ENCODE data around the gene FZR1. TPM values are rescaled to one million over a fixed set of nuclear protein-coding genes. Genes with fewer than 3 reads are reported as not detected.

FZR1 gene
- total RNA-seq, 1 donor from 2014 or later: 54.9 TPM

DNA sequence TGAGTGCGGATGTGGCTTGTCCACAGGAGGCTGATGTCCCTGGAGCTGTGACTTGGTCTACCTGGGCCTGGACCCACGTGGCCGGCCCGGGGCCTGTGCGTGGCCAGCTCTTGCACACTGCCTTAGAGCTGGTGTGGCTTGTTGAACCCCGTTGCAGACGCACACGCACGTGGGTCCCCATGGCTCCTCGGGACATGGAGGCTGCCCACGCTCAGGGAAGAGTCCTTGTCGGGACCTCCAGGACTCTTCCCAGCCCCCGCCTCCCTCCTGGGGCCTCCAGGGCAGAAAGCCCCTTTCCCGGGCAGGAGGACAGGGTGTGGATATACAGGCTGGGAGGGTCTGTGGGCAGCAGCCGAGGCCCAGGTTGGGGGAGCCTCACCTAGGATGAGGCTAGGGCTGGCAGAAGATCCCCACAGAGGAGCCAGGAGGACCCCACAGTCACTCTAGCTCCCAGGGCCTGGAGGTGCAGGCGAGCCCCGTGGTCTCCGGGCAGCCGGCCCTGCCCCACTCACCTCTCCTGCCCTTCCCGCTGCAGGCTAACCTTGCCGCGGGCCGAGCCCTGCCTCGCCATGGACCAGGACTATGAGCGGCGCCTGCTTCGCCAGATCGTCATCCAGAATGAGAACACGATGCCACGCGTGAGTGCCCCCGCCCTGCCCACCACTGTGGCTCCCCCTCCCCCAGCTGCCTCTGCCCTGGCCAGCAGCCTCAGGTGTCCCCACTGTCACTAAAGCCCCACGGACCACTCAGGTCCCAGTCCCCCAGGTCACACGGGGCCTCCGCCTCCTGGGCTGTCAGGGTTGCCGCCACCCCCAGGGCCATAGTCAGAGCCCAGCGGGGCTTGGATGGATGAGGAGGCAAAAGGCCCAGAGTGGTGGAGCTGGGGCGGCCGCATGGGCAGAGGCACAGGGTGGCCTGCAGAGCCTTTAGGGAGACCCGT, 16.6 kb downstream of the FZR1 start:
- peak overlapping the region; percentile 4 for H3K27ac Mint-ChIP-seq
- H3K36me3 Mint-ChIP-seq: peaks cover 11% of the 10 kb centered on the region
- TF ChIP-seq, protein P1, sequence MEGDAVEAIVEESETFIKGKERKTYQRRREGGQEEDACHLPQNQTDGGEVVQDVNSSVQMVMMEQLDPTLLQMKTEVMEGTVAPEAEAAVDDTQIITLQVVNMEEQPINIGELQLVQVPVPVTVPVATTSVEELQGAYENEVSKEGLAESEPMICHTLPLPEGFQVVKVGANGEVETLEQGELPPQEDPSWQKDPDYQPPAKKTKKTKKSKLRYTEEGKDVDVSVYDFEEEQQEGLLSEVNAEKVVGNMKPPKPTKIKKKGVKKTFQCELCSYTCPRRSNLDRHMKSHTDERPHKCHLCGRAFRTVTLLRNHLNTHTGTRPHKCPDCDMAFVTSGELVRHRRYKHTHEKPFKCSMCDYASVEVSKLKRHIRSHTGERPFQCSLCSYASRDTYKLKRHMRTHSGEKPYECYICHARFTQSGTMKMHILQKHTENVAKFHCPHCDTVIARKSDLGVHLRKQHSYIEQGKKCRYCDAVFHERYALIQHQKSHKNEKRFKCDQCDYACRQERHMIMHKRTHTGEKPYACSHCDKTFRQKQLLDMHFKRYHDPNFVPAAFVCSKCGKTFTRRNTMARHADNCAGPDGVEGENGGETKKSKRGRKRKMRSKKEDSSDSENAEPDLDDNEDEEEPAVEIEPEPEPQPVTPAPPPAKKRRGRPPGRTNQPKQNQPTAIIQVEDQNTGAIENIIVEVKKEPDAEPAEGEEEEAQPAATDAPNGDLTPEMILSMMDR (IDR thresholded peaks at IDR 0.05; ENCODE audit: unreplicated experiment): no peak
- H3K4me3 Mint-ChIP-seq: no peak overlapping the region
- no peak for DNase-seq (ENCODE audit: low spot score in 2 of 2, unreplicated experiment in 2 of 2)
- no peaks in the 10 kb centered on the region for H3K9me3 Mint-ChIP-seq
- H3K4me1 Mint-ChIP-seq: peaks cover 5% of the 10 kb centered on the region
- H3K27me3 Mint-ChIP-seq (ENCODE audit: low read depth): no peaks in the 10 kb centered on the region

DNA sequence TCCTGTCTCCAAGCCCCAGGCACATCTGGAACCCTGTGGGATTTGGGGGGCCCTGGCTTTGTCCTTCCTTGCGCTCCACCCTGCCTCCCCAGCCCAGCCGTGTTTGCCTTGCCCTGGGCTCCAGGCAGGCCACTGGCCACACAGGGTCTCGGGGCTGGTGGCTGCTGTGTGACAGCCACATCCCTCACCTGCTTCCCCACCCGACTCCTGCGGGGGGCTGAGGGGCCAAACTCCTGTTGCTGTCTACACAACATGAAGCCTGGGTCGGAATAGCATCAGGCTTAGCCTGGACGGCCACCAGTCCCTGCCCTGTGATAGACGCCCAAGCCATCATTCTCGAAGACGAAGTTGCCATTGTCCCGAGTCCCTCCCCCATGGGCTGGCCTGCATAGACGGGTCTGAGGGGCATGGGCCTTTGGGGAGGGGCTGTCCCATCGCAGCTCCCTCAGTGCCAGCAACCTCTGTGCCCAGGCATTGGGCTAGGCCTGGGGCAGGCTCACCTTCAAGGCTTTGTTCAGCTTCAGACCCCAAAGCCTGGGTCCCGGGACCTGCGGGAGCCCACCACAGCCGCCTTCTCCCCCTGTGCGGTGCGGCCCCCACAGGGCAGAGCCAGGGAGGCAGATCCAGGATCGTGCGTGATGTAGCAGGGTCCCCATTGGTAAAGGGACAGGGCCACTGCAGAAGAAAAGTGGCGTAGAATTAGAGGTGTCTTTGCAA, 17.4 kb downstream of the FZR1 start:
- DNase-seq (ENCODE audit: low spot score in 2 of 2, unreplicated experiment in 2 of 2): no peak
- peaks cover 5% of the 10 kb centered on the region for H3K4me1 Mint-ChIP-seq
- TF ChIP-seq, protein P1 (IDR thresholded peaks at IDR 0.05; ENCODE audit: unreplicated experiment): no peak

DNA sequence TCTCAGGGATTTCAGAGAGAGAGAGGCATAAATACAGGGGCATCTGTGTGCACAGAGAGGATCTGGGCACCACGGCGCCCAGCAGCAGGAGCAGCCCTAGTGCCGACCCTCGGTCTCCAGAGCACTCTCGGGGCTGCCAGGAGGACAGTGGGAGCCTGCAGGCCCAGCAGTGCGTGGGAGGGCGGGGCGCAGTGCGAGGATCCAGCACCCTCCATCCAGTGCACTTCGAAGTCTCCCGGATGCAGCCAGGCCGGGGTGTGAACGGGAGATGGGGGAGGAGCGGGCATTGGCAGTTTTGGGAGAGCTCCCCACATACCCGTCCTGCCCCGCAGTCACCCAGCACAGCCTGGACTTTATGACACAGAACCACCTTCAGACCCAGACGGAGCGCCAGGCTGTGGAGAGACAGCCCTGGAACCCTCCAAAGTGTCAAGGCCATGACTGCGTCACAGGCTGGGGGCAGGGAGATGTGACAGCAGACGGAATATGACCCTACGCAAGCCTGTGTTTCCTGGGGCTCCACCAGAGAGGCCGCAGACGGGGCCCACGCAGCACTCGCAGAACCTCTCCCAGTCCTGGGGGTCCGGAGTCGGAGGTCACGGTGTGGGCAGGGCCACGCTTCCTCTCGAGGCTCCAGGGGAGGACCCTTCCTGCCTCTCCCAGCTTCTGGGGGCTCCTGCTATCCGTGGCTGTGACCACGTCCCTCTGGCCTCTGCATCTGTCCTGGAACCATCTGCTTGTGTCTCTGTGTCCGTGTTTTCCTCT, 18.1 kb downstream of the FZR1 start:
- peaks cover 5% of the 10 kb centered on the region for H3K4me1 Mint-ChIP-seq
- H3K4me3 Mint-ChIP-seq: no peak overlapping the region
- H3K27me3 Mint-ChIP-seq (ENCODE audit: low read depth): no peaks in the 10 kb centered on the region
- TF ChIP-seq, protein P1 (IDR thresholded peaks at IDR 0.05; ENCODE audit: unreplicated experiment): no peak
- H3K27ac Mint-ChIP-seq: no peak overlapping the region
- H3K36me3 Mint-ChIP-seq: peaks cover 11% of the 10 kb centered on the region
- DNase-seq (ENCODE audit: low spot score in 2 of 2, unreplicated experiment in 2 of 2): no peak
- H3K9me3 Mint-ChIP-seq: no peaks in the 10 kb centered on the region

More for the DNA sequence above, 17.4 kb downstream of the FZR1 start:
- Mint-ChIP-seq H3K27me3 (ENCODE audit: low read depth) (no peaks in the 10 kb centered on the region), H3K4me3 (no peak overlapping the region), H3K27ac (no peak overlapping the region), H3K9me3 (no peaks in the 10 kb centered on the region), H3K36me3 (peaks cover 11% of the 10 kb centered on the region)

DNA sequence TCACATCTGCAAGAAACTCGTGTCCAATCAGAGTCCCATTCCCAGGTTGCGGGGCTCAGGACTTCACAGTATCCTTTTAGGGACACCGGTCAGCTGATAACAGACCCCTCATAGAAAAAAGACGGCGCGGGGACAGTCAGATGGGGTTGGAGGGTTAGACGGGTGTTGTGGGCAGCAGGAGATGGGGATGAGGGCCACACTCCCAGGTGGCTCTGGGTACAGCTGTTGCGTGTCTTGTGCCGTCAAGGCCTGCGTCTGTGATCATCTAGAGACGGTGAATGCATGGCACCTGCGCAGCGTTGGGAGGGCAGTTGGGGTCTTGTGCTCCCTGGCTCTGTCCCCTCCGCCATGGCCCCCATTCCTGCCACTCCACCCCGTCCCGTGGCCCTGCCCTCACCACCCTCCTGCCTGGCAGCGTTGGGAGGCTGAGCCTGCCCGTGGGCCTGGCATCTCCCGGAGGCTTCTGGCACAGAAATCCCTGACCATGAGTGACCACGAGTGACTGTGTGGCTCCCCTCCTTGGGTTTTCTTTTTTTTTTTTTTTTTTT, 18.9 kb downstream of the FZR1 start:
- H3K9me3 Mint-ChIP-seq: no peaks in the 10 kb centered on the region
- H3K27ac Mint-ChIP-seq: no peak overlapping the region
- TF ChIP-seq, protein P1 (IDR thresholded peaks at IDR 0.05; ENCODE audit: unreplicated experiment): no peak
- H3K4me3 Mint-ChIP-seq: no peak overlapping the region
- H3K27me3 Mint-ChIP-seq (ENCODE audit: low read depth): no peaks in the 10 kb centered on the region
- peaks cover 5% of the 10 kb centered on the region for H3K4me1 Mint-ChIP-seq
- no peak for DNase-seq (ENCODE audit: low spot score in 2 of 2, unreplicated experiment in 2 of 2)
- H3K36me3 Mint-ChIP-seq: peaks cover 11% of the 10 kb centered on the region

DNA sequence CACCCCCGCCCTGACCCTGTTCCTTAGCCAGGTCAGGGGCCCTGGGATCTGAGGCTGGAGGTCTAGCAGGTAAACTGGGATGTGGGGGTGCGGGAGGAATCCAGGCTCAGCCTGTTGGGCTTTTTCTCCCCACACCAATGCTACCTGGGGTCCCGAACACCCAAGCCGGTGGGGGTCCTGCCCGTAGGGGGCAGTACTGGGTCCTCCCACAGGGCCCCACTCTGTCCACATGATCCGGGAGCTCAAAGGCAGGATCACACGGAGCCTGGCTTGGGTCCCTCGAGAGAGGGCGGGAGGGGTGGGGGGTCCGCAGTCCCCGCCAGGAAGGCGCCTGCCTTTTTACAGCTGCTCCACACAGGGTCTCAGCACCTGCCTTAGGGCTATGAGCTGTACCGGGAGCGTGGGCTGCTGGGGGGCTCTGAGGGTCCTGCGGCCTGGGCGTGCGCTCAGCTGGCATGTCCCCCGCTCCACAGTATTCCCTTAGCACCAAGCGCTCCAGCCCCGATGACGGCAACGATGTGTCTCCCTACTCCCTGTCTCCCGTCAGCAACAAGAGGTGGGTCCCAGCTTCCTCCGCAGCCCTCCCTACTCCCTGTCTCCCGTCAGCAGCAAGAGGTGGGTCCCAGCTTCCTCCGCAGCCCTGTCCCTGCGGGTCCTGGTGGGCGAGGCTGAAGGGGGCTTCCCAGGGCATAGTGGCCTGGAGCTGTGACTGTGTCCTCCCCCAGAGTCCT, 20.6 kb downstream of the FZR1 start:
- no peak for DNase-seq (ENCODE audit: low spot score in 2 of 2, unreplicated experiment in 2 of 2)
- Mint-ChIP-seq H3K9me3 (no peaks in the 10 kb centered on the region), H3K27me3 (ENCODE audit: low read depth) (no peaks in the 10 kb centered on the region), H3K36me3 (peaks cover 11% of the 10 kb centered on the region), H3K4me3 (no peak overlapping the region), H3K4me1 (no peaks in the 10 kb centered on the region), H3K27ac (no peak overlapping the region)
- TF ChIP-seq, protein P1 (IDR thresholded peaks at IDR 0.05; ENCODE audit: unreplicated experiment): peak; percentile 41
